Activated CD4-positive, alpha-beta memory T cell treated with anti-CD3 and anti-CD28 coated beads for 36 hours (primary cell): Measurements from ENCODE around the gene NAA10. TPM values are rescaled to one million over a fixed set of nuclear protein-coding genes. Genes with fewer than 3 reads are reported as not detected.
"Not testable (repeated sequence)": the region's sequence is repeated elsewhere in the genome, so short reads cannot be mapped to it uniquely, and the experiment has no call there.

Source experiments
- CTCF ChIA-PET: fragments of 350-600 bp; sonication (Branson Sonifier 250); formaldehyde crosslinking; loops from one replicate; lab custom pipeline; 2021; ENCODE audit warnings: antibody characterized with exemption, inconsistent platforms; lab: Charles Lee
- POLR2A ChIA-PET: fragments of 350-600 bp; sonication (Branson Sonifier 250); formaldehyde crosslinking; loops from one replicate; lab custom pipeline; 2021; ENCODE audit warnings: antibody characterized with exemption; lab: Charles Lee
- DNase-seq: peaks from one replicate; pipeline ENCODE4 v3.0.0-alpha.2; 2020
- H3K27ac Mint-ChIP-seq: one replicate; pipeline ENCODE4 v1.8.0; 2021; ENCODE audit warnings: mixed read lengths
- H3K27me3 Mint-ChIP-seq: one replicate; pipeline ENCODE4 v1.8.0; 2021; ENCODE audit warnings: mixed read lengths
- H3K36me3 Mint-ChIP-seq: one replicate; pipeline ENCODE4 v1.8.0; 2021; ENCODE audit warnings: mixed read lengths
- H3K4me1 Mint-ChIP-seq: one replicate; pipeline ENCODE4 v1.8.0; 2021; ENCODE audit warnings: low read depth, mixed read lengths
- H3K4me3 Mint-ChIP-seq: one replicate; pipeline ENCODE4 v1.8.0; 2021; ENCODE audit warnings: mild to moderate bottlenecking, mixed read lengths
- H3K9me3 Mint-ChIP-seq: one replicate; pipeline ENCODE4 v1.8.0; 2021; ENCODE audit warnings: mixed read lengths
- intact Hi-C: fragments of 100-400 bp; cut with micrococcal nuclease; formaldehyde crosslinking; loops from one replicate; pipeline ENCODE4 v1.15.1; 2023
- total RNA-seq, 2 experiments: library from RNA; stranded (reverse); gene quantifications; one replicate each; pipeline ENCODE4 v1.2.3, GENCODE V29; 2021

NAA10 gene
- total RNA-seq: 100 to 1,000 TPM; 106 to 115 TPM

GRCh38 chrX:153934762-153935325 is at the start of gene NAA10:
NAA10 (minus strand) TSS chrX:153935037; CDS start chrX:153934904, 133 bp downstream.
- intact Hi-C loops: loop anchor here (1.0 to 10.0 kb wide), 2 partner anchors 12 to 460 kb away; partner anchors contain the start of gene HAUS7
- Mint-ChIP-seq H3K36me3 (peaks cover 7% of the 10 kb centered on the region), H3K9me3 (no peaks in the 10 kb centered on the region), H3K27me3 (no peaks in the 10 kb centered on the region), H3K4me3 (peak within 1 kb of the TSS; percentile 88), H3K4me1 (peaks cover 32% of the 10 kb centered on the region), H3K27ac (peak within 1 kb of the TSS; percentile 74)
- CTCF ChIA-PET: interaction anchor here (1.3 to 13.4 kb wide), 3 partner anchors 10 to 12 kb away, joined by 3 to 93 read pairs (median 11); partner anchors contain the start of genes ARHGAP4 and RENBP
- POLR2A ChIA-PET: interaction anchor here (2.0 kb wide), 1 partner anchor 10 kb away, joined by 7 read pairs; the partner anchor contains the start of gene ARHGAP4
- peak; percentile 73 for DNase-seq

GRCh38 chrX:153983321-153983801 is 48.5 kb upstream of the NAA10 start:
- DNase-seq: no peak
- peak overlapping the region; percentile 94 for H3K27ac Mint-ChIP-seq
- no peaks in the 10 kb centered on the region for H3K9me3 Mint-ChIP-seq
- intact Hi-C loops: loop anchor here (5.0 kb wide), 1 partner anchor 39 kb away; no protein-coding TSS in a partner anchor
- peaks cover 7% of the 10 kb centered on the region for H3K36me3 Mint-ChIP-seq
- H3K4me3 Mint-ChIP-seq: no peak overlapping the region
- ChIA-PET POLR2A (interaction anchor here (0.7 to 3.4 kb wide), 2 partner anchors 13 to 15 kb away, joined by 3 to 40 read pairs; partner anchors contain the start of genes HCFC1 and TMEM187), CTCF (no interaction called here)
- no peaks in the 10 kb centered on the region for H3K27me3 Mint-ChIP-seq
- peaks cover 46% of the 10 kb centered on the region for H3K4me1 Mint-ChIP-seq

GRCh38 chrX:153981771-153982533 is 47.1 kb upstream of the NAA10 start:
- Mint-ChIP-seq H3K27me3 (no peaks in the 10 kb centered on the region), H3K4me1 (peaks cover 46% of the 10 kb centered on the region), H3K27ac (peak overlapping the region; percentile 94), H3K36me3 (peaks cover 7% of the 10 kb centered on the region), H3K9me3 (no peaks in the 10 kb centered on the region), H3K4me3 (peak overlapping the region; percentile 62)
- intact Hi-C loops: loop anchor here (1.0 to 5.0 kb wide), 2 partner anchors 10 to 40 kb away; partner anchors contain the start of gene TMEM187
- ChIA-PET CTCF (interaction anchor here (0.9 to 1.7 kb wide), 2 partner anchors 11 to 12 kb away, joined by 4 read pairs; partner anchors contain the start of gene HCFC1), POLR2A (interaction anchor here (1.2 to 3.4 kb wide), 4 partner anchors 8 to 57 kb away, joined by 3 to 40 read pairs (median 6); partner anchors contain the start of genes ARHGAP4, HCFC1, IRAK1 and TMEM187)
- peak; percentile 86 for DNase-seq

- ChIA-PET CTCF (interaction anchor here (1.7 kb wide), 1 partner anchor 10 kb away, joined by 4 read pairs; the partner anchor contains the start of gene HCFC1), POLR2A (interaction anchor here (1.2 to 3.4 kb wide), 4 partner anchors 9 to 56 kb away, joined by 3 to 40 read pairs (median 6); partner anchors contain the start of genes ARHGAP4, HCFC1, IRAK1 and TMEM187)
- intact Hi-C loops: loop anchor here (1.0 to 5.0 kb wide), 2 partner anchors 9 to 41 kb away; partner anchors contain the start of gene TMEM187
- H3K4me3 Mint-ChIP-seq: peak overlapping the region; percentile 62
- H3K27ac Mint-ChIP-seq: peak overlapping the region; percentile 94
- H3K36me3 Mint-ChIP-seq: peaks cover 7% of the 10 kb centered on the region
- H3K4me1 Mint-ChIP-seq: peaks cover 46% of the 10 kb centered on the region
- no peaks in the 10 kb centered on the region for H3K9me3 Mint-ChIP-seq
- no peak for DNase-seq
- no peaks in the 10 kb centered on the region for H3K27me3 Mint-ChIP-seq
Measured at GRCh38 chrX:153981231-153981630, 46.4 kb upstream of the NAA10 start.

GRCh38 chrX:153980394-153980793 is 45.6 kb upstream of the NAA10 start:
- not testable (repeated sequence) for H3K9me3 Mint-ChIP-seq, H3K36me3 Mint-ChIP-seq, H3K27me3 Mint-ChIP-seq
- intact Hi-C loops: loop anchor here (5.0 kb wide), 1 partner anchor 42 kb away; no protein-coding TSS in a partner anchor
- peak overlapping the region; percentile 69 for H3K4me3 Mint-ChIP-seq
- DNase-seq: peak; percentile 50
- CTCF ChIA-PET: interaction anchor here (0.6 to 1.7 kb wide), 2 partner anchors 9 to 33 kb away, joined by 3 to 4 read pairs; partner anchors contain the start of gene HCFC1
- H3K4me1 Mint-ChIP-seq: peaks cover 50% of the 10 kb centered on the region
- POLR2A ChIA-PET: interaction anchor here (0.8 to 3.4 kb wide), 3 partner anchors 10 to 58 kb away, joined by 3 to 40 read pairs (median 7); partner anchors contain the start of genes HCFC1, IRAK1 and TMEM187
- peak overlapping the region; percentile 94 for H3K27ac Mint-ChIP-seq

GRCh38 chrX:153974726-153975286 is 40.0 kb upstream of the NAA10 start:
- ChIA-PET CTCF (interaction anchor here (0.9 to 1.0 kb wide), 2 partner anchors 38 to 45 kb away, joined by 3 read pairs; partner anchors contain the start of gene IRAK1), POLR2A (interaction anchor here (1.2 to 1.6 kb wide), 2 partner anchors 15 to 46 kb away, joined by 3 to 5 read pairs; no protein-coding TSS in a partner anchor)
- H3K27ac Mint-ChIP-seq: peak overlapping the region; percentile 99
- H3K4me3 Mint-ChIP-seq: peak overlapping the region; percentile 88
- no peaks in the 10 kb centered on the region for H3K9me3 Mint-ChIP-seq
- H3K27me3 Mint-ChIP-seq: no peaks in the 10 kb centered on the region
- intact Hi-C loops: loop anchor here (10.0 kb wide), 2 partner anchors 120 to 400 kb away; partner anchors contain the start of genes EMD, FLNA and MECP2
- H3K36me3 Mint-ChIP-seq: peaks cover 5% of the 10 kb centered on the region
- H3K4me1 Mint-ChIP-seq: peaks cover 17% of the 10 kb centered on the region
- no peak for DNase-seq

- H3K36me3 Mint-ChIP-seq: peaks cover 11% of the 10 kb centered on the region
- DNase-seq: no peak
Measured at GRCh38 chrX:153974003-153974725, 39.3 kb upstream of the NAA10 start.

GRCh38 chrX:153973127-153974002 is 38.5 kb upstream of the NAA10 start:
- H3K27ac Mint-ChIP-seq: peak overlapping the region; percentile 99
- peaks cover 17% of the 10 kb centered on the region for H3K4me1 Mint-ChIP-seq
- H3K36me3 Mint-ChIP-seq: peaks cover 13% of the 10 kb centered on the region
- ChIA-PET CTCF (interaction anchor here (1.0 kb wide), 3 partner anchors 16 to 47 kb away, joined by 3 read pairs; partner anchors contain the start of gene IRAK1), POLR2A (interaction anchor here (1.0 to 8.7 kb wide), 6 partner anchors 8 to 48 kb away, joined by 3 to 68 read pairs (median 6); partner anchors contain the start of gene ARHGAP4)
- intact Hi-C loops: loop anchor here (10.0 kb wide), 2 partner anchors 121 to 401 kb away; partner anchors contain the start of genes EMD, FLNA and MECP2
- H3K9me3 Mint-ChIP-seq: no peaks in the 10 kb centered on the region
- no peak for DNase-seq
- no peaks in the 10 kb centered on the region for H3K27me3 Mint-ChIP-seq
- peak overlapping the region; percentile 88 for H3K4me3 Mint-ChIP-seq

More at GRCh38 chrX:153974003-153974725, 39.3 kb upstream of the NAA10 start:
- Mint-ChIP-seq H3K9me3 (no peaks in the 10 kb centered on the region), H3K4me3 (peak overlapping the region; percentile 88), H3K4me1 (peaks cover 17% of the 10 kb centered on the region), H3K27me3 (no peaks in the 10 kb centered on the region), H3K27ac (peak overlapping the region; percentile 99)
- ChIA-PET CTCF (interaction anchor here (1.0 kb wide), 2 partner anchors 15 to 46 kb away, joined by 3 read pairs; partner anchors contain the start of gene IRAK1), POLR2A (interaction anchor here (1.2 to 8.7 kb wide), 5 partner anchors 7 to 49 kb away, joined by 3 to 68 read pairs (median 7); partner anchors contain the start of gene ARHGAP4)
- intact Hi-C loops: loop anchor here (10.0 kb wide), 2 partner anchors 121 to 401 kb away; partner anchors contain the start of genes EMD, FLNA and MECP2

GRCh38 chrX:153972368-153973126 is 37.7 kb upstream of the NAA10 start, which contains the start of gene TMEM187:
TMEM187 (plus strand) TSS chrX:153972754; CDS start chrX:153982063, 9,309 bp downstream.
- Mint-ChIP-seq H3K27me3 (no peaks in the 10 kb centered on the region), H3K27ac (peak within 1 kb of the TSS; percentile 100), H3K9me3 (no peaks in the 10 kb centered on the region), H3K4me1 (peaks cover 24% of the 10 kb centered on the region), H3K4me3 (peak within 1 kb of the TSS; percentile 100), H3K36me3 (peaks cover 19% of the 10 kb centered on the region)
- ChIA-PET POLR2A (interaction anchor here (1.0 to 8.7 kb wide), 4 partner anchors 9 to 47 kb away, joined by 3 to 68 read pairs (median 24); partner anchors contain the start of gene ARHGAP4), CTCF (interaction anchor here (0.7 to 1.0 kb wide), 2 partner anchors 25 to 40 kb away, joined by 3 read pairs; no protein-coding TSS in a partner anchor)
- DNase-seq: peak; percentile 93
- intact Hi-C loops: loop anchor here (1.0 to 10.0 kb wide), 5 partner anchors 9 to 402 kb away; partner anchors contain the start of genes EMD, FLNA and MECP2
